Upper lobe of left lung (tissue), 4 donors: Measurements from ENCODE around the gene JMJD1C.
A peak's percentile ranks its signal among the peaks of the same experiment; 100 is the strongest.

ENCODE experiments used
- CTCF ChIP-seq, 6 experiments: fragments of 450-650 bp in 4 of 6; fragments of 200-600 bp in 2 of 6; sonication (generic) in 2 of 6; IDR thresholded peaks; one replicate each; pipeline ENCODE4 v1.5.1; 2016 to 2019; ENCODE audit warnings: antibody characterized with exemption in 6 of 6
- POLR2A ChIP-seq, 4 donors: fragments of 450-650 bp; IDR thresholded peaks; one replicate each; pipeline ENCODE4 v1.5.1; 2016 to 2017; ENCODE audit warnings: antibody characterized with exemption in 4 of 4, mild to moderate bottlenecking in 2 of 4
- POLR2AphosphoS5 ChIP-seq, 2 donors: sonication (generic); formaldehyde crosslinking; IDR thresholded peaks; one replicate each; pipeline ENCODE4 v1.5.1; 2017; ENCODE audit warnings: antibody characterized with exemption in 2 of 2

GRCh38 chr10:63491588-63492316 lies 26.0 kb upstream of the JMJD1C start:
- no peak for TF ChIP-seq POLR2A (IDR thresholded peaks at IDR 0.05)
- TF ChIP-seq POLR2AphosphoS5 (IDR thresholded peaks at IDR 0.05), result peak in 1 of 2 donors; percentile 21
- TF ChIP-seq CTCF (IDR thresholded peaks at IDR 0.05), result no peak
